Activated T-cell treated with anti-CD3 and anti-CD28 coated beads for 4 hours (primary cell): ENCODE measurements around the gene TSPAN14.

Experiments used
- DNase-seq: peaks from one replicate; pipeline ENCODE4 v3.0.0-alpha.2; 2020

TSPAN14 gene

GRCh38 chr10:80553436-80553835 lies 99.3 kb downstream of the TSPAN14 start:
- no peak for DNase-seq

- DNase-seq, result no peak
Measured at GRCh38 chr10:80554050-80554449, 99.9 kb downstream of the TSPAN14 start.

GRCh38 chr10:80555415-80555814 lies 101.3 kb downstream of the TSPAN14 start:
- no peak for DNase-seq

- DNase-seq, result no peak
Measured at GRCh38 chr10:80561950-80562349, 107.8 kb downstream of the TSPAN14 start.

- no peak for DNase-seq
Measured at GRCh38 chr10:80567292-80567691, 113.2 kb downstream of the TSPAN14 start.

GRCh38 chr10:80569131-80569895 lies 115.2 kb downstream of the TSPAN14 start:
- no peak for DNase-seq

- no peak for DNase-seq
Measured at GRCh38 chr10:80571352-80571751, 117.2 kb downstream of the TSPAN14 start.

- no peak for DNase-seq
Measured at GRCh38 chr10:80579181-80579763, 125.2 kb downstream of the TSPAN14 start.

- no peak for DNase-seq
Measured at GRCh38 chr10:80579849-80580637, 125.9 kb downstream of the TSPAN14 start.

- DNase-seq, result no peak
Measured at GRCh38 chr10:80580638-80581468, 126.7 kb downstream of the TSPAN14 start.

- DNase-seq, result no peak
Measured at GRCh38 chr10:80581469-80581835, 127.3 kb downstream of the TSPAN14 start.

GRCh38 chr10:80582286-80582960 lies 128.3 kb downstream of the TSPAN14 start:
- DNase-seq, result no peak
